Ectodermal cell (in vitro differentiated cells): ENCODE measurements around the gene TUBB2A.
A peak's percentile ranks its signal among the peaks of the same experiment; 100 is the strongest.
"Not testable (repeated sequence)": the region's sequence is repeated elsewhere in the genome, so short reads cannot be mapped to it uniquely, and the experiment has no call there.

Experiments
- H3K27ac ChIP-seq: 2 replicates; pipeline ENCODE4 v1.7.0; 2013; ENCODE audit warnings: mild to moderate bottlenecking, low read depth, low read length; ENCODE audit not compliant: insufficient read depth, poor library complexity, severe bottlenecking
- H3K27me3 ChIP-seq: 2 replicates; pipeline ENCODE4 v1.7.0; 2013; ENCODE audit warnings: mild to moderate bottlenecking, low read length; ENCODE audit not compliant: insufficient read depth, control insufficient read depth, poor library complexity, severe bottlenecking
- H3K36me3 ChIP-seq: one replicate; pipeline ENCODE4 v1.7.0; 2013; ENCODE audit warnings: low read length; ENCODE audit not compliant: control insufficient read depth, insufficient read depth
- H3K4me1 ChIP-seq: one replicate; pipeline ENCODE4 v1.7.0; 2013; ENCODE audit warnings: low read length; ENCODE audit not compliant: control insufficient read depth, insufficient read depth
- H3K4me3 ChIP-seq: 2 replicates; pipeline ENCODE4 v1.7.0; 2013; ENCODE audit warnings: low read depth, low read length, control low read depth; ENCODE audit not compliant: insufficient read depth
- H3K9me3 ChIP-seq: 2 replicates; pipeline ENCODE4 v1.7.0; 2013; ENCODE audit warnings: mild to moderate bottlenecking, low read length, moderate library complexity; ENCODE audit not compliant: control insufficient read depth
- WGBS, 2 experiments: methylation state at CpG; one replicate each; pipeline ENCODE4 v1.1.7; 2013; ENCODE audit warnings: missing lambda C conversion rate in 2 of 2; 5-methylcytosine and 5-hydroxymethylcytosine counted together

TUBB2A gene

DNA sequence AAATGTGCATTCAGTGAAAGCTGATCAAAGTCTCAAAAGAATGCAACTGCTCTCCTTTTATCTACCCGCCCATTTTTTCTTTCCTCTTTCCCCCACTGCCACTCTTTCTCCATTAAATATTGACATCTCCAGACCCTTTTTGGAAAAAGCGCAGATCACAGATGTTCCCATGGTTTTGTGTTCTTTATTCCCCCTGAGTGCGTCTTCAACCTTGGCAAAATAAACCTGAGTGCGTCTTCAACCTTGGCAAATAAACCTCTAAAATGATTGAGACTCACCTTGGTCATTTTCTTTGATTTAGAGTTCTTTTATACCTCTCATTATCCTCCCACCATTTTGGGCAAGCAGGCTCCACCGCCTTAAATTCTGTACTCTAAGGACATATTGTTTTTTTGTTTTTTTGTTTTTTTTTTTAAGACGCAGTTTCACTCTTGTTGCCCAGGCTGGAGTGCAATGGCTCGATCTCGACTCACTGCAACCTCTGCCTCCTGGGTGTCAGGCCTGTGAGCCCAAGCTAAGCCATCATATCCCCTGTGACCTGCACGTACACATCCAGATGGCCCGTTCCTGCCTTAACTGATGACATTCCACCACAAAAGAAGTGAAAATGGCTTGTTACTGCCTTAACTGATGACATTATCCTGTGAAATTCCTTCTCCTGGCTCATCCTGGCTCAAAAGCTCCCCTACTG, 9.3 kb upstream of the TUBB2A start:
- H3K9me3 ChIP-seq, H3K27me3 ChIP-seq, H3K4me3 ChIP-seq, H3K36me3 ChIP-seq: not testable (repeated sequence)
- 18 to 26% methylated on average over 9 to 10 of the region's 10 CpGs for WGBS, 2 experiments
- Histone ChIP-seq H3K27ac (peak overlapping the region; percentile 87), H3K4me1 (peaks cover 29% of the 10 kb centered on the region)

DNA sequence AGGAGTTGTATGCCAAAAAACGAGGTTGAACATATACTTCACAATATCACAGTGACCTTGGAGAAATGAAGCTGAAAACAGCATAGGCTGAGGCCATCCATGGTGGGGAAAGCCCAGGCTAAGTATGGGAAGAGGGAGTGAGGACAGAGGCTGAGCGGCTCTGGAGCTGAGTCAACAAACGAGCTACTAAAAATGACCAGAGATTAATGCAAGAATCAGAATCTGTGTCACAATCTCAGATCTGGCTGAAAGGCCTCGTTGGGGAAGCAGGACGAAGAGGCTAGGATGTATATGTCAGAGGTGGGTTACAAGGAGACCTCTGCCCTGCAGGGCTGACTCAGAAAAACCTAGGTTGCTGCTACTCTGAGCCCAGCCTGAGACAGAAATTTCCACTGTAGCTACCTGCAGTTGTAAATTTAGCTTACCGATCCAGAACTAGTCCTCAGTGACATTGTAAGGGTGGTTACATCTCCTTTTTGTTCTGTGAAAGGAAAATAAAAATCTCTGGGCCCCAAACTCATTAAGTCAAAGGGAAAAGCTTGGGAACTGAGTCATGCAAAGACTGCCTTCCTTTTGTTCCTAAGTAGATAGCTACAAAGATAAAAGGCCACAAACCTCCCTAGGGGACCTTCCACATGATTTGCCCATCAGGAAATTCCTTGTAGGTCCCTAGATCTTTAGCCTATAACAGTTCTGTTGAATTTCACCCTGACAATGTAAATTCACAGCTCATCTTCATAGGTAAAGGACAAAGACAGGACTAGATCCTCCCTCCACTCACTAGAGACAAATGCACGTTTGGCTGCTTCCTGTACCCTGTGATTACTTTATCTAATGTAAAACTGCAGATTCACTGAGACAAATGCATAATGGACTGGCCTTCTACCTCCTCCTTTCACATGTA, 8.5 kb upstream of the TUBB2A start:
- Histone ChIP-seq H3K27ac (peak overlapping the region; percentile 87), H3K27me3 (peaks cover under 1% of the 10 kb centered on the region), H3K9me3 (no peaks in the 10 kb centered on the region), H3K4me1 (peaks cover 29% of the 10 kb centered on the region), H3K4me3 (no peak overlapping the region), H3K36me3 (no peaks in the 10 kb centered on the region)
- WGBS, 2 experiments, result 7 to 11% methylated on average over 7 of the region's 7 CpGs

DNA sequence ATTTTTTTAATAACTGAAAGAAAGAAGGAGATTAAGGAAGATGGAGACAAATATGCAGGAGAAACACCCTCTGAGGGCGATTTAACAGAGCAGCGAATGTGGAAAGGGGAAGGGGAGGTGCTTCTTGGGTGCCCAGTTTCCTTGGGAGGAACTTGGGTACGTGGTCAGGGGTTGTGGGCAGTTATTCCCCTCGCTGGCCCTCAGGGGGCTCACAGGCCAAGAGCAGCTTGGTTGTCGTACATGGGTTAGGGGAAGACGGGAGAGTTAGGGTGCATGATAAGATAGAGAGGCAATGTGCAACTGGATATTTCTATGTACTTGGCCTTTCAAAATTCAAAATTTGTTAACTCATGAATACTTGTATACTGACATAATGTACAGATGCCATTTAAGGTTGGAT, 7.0 kb upstream of the TUBB2A start:
- Histone ChIP-seq H3K9me3 (no peaks in the 10 kb centered on the region), H3K36me3 (no peaks in the 10 kb centered on the region), H3K27ac (no peak overlapping the region), H3K4me1 (peaks cover 34% of the 10 kb centered on the region), H3K27me3 (peaks cover 3% of the 10 kb centered on the region), H3K4me3 (no peak overlapping the region)
- 81 to 85% methylated on average over 6 of the region's 6 CpGs for WGBS, 2 experiments

DNA sequence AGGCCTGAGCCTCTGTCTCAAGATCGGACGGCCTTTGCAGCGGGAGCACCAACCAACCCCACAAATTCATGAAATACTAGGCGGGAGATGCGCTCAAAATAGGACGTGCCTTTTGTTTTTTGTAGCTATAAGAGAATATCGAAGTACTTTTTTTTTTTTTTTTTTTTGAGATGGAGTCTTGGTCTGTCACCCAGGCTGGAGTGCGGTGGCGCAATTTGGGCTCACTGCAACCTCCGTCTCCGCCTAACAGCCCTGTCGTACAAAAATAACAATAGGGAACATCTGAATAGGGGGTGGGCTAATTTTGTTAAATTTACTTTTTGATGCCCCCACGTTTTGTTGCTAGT, 5.9 kb upstream of the TUBB2A start:
- Histone ChIP-seq H3K4me3 (peak overlapping the region; percentile 66), H3K36me3 (no peaks in the 10 kb centered on the region), H3K27ac (no peak overlapping the region), H3K9me3 (no peaks in the 10 kb centered on the region), H3K4me1 (peaks cover 37% of the 10 kb centered on the region), H3K27me3 (peaks cover 3% of the 10 kb centered on the region)
- WGBS, 2 experiments, result 11 to 15% methylated on average over 13 of the region's 13 CpGs

DNA sequence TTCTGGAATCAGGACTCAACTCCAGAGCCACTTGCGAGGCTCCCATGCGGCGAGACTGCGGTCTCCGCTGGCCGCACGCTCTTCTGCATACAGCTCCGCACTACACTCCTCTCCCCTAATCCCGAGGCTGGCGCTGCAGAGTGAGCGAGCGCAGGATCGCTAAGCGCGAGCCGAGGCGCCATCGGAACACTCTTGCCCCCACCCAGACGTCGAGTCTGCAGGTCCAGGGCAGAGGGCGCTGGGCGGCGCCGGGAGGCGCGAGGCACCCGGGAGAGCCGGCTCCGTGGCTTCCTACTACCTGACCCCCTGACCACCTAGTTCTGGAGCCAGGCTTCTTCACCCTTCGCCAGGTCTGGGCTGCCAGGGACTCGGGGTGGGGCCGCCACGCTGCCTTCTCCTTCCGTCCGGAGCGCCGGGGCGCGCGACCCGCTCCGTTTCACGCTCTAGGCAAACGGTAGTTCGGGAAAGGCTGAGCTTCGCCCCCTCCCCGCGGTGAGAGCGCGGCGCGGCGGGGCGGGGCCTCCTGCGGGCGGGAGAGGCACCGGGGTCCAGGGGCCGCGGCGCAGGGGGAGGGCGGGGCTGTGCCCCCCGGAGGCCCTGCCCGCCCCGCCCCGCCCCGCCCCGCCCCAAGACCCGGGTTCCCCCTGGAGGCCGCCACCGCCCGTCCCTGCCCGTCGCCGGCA, 5.4 kb upstream of the TUBB2A start:
- Histone ChIP-seq H3K27ac (peak overlapping the region; percentile 79), H3K4me1 (peaks cover 37% of the 10 kb centered on the region), H3K4me3 (peak overlapping the region; percentile 66), H3K9me3 (no peaks in the 10 kb centered on the region), H3K27me3 (peaks cover 3% of the 10 kb centered on the region), H3K36me3 (no peaks in the 10 kb centered on the region)
- 0% methylated on average over 74 of the region's 74 CpGs for WGBS, 2 experiments

DNA sequence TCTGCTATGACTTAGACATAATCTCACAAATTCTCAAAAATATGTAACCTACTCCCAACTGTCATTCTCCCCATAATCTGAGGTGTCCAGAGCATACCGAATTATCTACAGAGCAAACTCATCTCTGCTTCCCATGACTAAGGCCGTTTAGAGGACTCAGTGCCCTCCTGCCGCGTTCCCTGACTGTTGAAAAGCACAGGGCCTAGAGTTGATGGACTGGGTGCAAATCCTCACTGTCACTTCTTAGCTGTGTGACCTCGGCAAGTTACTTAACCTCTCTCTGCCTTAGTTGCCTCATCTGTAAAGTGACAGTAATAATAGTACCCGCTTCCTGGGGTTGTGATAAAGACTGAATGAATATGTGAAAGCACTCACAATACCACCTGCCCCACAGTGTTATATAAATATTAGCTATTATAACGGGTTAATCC, 4.7 kb upstream of the TUBB2A start:
- Histone ChIP-seq H3K36me3 (no peaks in the 10 kb centered on the region), H3K9me3 (no peaks in the 10 kb centered on the region), H3K4me3 (peak overlapping the region; percentile 66), H3K4me1 (peaks cover 37% of the 10 kb centered on the region), H3K27ac (no peak overlapping the region), H3K27me3 (peaks cover 3% of the 10 kb centered on the region)
- WGBS, 2 experiments, result 9 to 14% methylated on average over 5 to 7 of the region's 7 CpGs

DNA sequence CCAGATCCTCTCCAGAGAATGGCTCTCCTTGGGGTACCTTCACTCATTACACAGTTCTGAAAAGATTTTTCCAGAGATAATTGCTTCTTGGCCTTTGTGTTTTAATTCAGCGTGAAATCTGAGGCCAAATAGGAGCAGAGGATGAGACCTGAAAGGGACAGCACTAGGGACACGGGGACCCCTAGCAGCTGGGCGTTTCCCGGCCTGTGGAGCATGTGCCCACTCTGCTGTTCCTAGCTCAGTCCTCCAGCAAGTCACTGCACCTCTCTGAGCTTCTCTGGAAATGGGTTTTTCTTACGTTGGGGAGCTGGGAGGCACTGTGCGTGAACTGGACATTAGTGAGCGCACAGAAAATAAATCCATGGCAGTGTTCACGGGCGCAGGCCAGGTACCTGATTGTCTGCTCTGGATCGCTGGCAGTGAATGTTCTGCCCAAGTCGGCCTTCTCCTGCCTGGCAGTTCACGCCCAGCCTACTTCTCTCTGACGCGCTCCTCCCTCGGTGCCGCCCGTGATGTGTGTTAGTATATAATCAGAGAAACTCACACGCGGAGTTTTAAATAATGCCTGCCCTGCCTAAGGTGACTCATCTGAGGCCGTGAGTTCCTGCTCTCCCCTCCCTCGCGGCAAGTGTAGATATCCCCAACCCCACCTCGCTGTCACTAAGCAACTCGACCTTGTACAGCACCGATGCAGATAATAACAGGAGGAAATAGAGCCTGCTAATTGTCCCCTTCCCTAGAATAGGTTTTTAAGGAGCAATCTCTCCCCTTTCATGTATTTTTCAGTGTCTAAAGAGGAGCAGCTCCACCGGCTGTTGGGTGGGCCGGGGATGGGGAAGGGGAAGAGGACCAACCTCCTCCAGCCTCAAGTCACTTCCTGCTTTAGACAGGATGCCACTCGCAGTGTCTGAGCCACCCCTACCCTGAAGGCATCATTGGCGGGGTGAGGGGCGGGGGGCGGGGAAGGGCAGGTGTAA, 2.7 kb upstream of the TUBB2A start:
- Histone ChIP-seq H3K9me3 (no peaks in the 10 kb centered on the region), H3K27me3 (peaks cover 3% of the 10 kb centered on the region), H3K27ac (no peak overlapping the region), H3K4me3 (no peak overlapping the region), H3K36me3 (peaks cover 2% of the 10 kb centered on the region), H3K4me1 (peaks cover 22% of the 10 kb centered on the region)
- 50 to 56% methylated on average over 27 to 31 of the region's 31 CpGs for WGBS, 2 experiments

DNA sequence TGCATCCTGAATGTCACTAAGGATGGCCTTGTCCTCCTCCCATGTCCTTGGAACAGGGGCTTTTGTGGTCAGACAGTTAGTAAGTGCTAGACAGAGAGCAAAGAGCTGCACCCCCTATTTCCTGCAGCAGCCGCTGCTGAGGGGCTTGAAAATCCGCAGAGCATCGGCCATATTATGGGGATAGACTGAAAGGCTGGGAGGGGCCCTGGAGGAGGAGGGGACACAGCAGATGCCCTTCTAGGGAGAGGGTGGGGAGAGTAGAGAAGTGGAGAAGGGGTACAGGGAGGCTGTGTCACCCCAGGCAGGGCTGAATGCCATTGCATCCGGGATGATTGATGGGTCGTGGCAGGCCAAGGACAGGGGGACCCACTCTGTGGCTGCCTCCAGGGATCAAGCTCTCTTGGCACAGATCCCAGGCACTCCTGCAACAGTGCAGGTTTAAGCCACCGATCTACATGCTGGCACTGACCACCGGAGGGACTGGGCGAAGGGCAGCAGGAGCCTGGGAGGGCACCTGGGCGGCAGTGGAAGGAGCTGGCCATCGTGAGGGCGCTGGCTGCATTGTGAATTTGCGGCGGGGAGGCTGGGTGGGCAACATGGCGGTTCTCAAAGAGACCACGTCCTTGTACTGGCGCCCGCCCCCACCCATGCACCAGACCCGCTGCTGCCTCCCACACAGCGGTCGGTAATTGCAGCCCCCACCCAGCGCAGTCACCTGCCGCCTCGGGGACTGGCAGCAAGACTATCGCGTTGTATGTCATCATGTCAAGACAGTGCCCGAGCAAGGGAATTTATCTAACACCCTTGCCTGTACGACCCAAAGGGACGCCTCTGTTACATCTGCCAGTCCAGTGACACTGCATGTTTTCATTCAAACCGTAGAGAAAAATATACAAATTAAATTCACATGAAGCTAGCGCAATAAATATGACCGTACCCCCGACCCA, 887 bp downstream of the TUBB2A start:
- H3K9me3 ChIP-seq, H3K27ac ChIP-seq, H3K4me1 ChIP-seq, H3K27me3 ChIP-seq: not testable (repeated sequence)
- Histone ChIP-seq H3K36me3 (peaks cover 16% of the 10 kb centered on the region), H3K4me3 (peak overlapping the region; percentile 70)
- 8% methylated on average over 29 to 30 of the region's 32 CpGs for WGBS, 2 experiments

DNA sequence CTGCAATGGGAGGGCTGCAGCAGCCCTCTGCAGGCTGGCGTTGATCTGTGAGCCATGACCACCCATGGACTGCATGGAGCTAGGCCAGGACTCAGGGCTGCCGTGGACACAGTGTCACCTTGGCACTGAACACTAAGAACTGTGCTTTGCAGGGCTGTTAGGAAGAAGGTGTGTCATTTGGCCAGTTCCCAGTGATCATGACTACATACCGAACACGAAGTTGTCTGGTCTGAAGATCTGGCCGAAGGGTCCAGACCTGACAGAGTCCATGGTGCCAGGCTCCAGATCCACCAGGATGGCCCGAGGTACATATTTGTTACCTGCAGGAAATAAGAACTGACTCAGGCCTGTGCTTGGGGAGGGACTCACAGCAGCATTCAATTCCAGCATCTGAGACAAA, 1.9 kb downstream of the TUBB2A start:
- not testable (repeated sequence) for H3K9me3 ChIP-seq, H3K27ac ChIP-seq, H3K4me3 ChIP-seq, H3K27me3 ChIP-seq, H3K4me1 ChIP-seq
- WGBS, 2 experiments, result 81 to 92% methylated on average over 6 of the region's 6 CpGs
- H3K36me3 ChIP-seq, result peaks cover 18% of the 10 kb centered on the region
